NCI-H2081 (cell line): Measurements from ENCODE around the gene LCNL1.

Source experiments
- DNase-seq, 2 experiments: peaks; one replicate each; lab custom pipeline; 2025; lab: John Stamatoyannopoulos, UW

Gene LCNL1

DNA sequence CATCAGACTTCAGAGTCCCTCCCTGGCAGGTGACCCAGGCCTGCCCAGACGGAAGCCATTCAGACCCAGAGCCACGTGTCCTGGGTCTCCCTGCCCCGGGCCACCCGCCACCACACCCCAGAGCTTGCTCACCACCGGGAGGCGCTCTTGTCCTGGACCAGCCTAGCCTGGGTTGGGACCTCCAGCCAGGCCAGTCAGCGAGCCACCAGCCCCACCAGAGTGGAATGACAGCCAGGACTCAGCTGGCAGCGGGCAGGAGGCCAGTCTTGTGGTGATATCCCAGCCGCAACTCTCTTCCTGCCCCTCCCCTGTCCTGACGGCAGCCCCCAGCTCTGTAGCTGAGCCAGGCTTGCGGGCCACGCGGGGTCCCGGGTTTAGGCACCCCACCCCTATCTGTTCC, 7.1 kb upstream of the LCNL1 start:
- no peak for DNase-seq

DNA sequence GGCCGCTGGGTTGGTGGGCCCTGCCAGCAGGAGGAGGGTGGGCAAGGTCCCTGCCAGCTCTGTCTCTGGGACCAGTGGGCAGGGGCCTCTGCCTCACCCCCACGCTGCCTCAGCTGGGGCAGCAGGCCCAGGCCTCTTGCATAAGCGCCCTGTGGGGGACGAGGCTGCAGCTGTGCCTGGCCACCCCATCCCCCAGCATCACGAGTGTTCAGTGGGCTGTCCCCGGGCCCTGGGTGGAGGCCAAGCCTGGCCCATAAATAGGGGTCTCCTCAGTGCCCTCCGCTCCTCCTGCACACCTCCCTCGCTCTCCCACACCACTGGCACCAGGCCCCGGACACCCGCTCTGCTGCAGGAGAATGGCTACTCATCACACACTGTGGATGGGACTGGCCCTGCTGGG, 5.6 kb upstream of the LCNL1 start, which contains the start of gene PTGDS:
PTGDS (plus strand) TSS at position 282 of the 400 bp plus-strand sequence; CDS start at position 357, 75 bp downstream.
- DNase-seq, result no peak

DNA sequence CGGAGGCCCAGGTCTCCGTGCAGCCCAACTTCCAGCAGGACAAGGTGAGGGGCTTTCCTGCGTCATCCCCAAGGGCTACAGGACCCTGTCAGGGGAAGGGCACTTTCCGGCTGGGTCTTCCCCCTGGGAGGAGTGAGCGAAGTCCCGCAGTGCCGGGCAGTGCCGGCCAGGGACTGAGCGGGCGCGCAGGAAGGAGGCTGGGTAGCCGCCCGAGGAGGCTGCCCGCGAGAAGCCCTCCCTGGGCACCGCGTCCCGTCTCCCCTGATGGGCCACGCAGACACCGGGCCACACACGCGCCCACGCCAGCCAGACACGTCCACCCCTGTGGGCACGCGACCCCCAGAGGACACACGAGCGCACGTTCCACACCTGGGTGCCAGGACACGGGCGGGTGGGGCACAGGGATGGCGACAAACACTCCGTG, 5.1 kb upstream of the LCNL1 start:
- no peak for DNase-seq

DNA sequence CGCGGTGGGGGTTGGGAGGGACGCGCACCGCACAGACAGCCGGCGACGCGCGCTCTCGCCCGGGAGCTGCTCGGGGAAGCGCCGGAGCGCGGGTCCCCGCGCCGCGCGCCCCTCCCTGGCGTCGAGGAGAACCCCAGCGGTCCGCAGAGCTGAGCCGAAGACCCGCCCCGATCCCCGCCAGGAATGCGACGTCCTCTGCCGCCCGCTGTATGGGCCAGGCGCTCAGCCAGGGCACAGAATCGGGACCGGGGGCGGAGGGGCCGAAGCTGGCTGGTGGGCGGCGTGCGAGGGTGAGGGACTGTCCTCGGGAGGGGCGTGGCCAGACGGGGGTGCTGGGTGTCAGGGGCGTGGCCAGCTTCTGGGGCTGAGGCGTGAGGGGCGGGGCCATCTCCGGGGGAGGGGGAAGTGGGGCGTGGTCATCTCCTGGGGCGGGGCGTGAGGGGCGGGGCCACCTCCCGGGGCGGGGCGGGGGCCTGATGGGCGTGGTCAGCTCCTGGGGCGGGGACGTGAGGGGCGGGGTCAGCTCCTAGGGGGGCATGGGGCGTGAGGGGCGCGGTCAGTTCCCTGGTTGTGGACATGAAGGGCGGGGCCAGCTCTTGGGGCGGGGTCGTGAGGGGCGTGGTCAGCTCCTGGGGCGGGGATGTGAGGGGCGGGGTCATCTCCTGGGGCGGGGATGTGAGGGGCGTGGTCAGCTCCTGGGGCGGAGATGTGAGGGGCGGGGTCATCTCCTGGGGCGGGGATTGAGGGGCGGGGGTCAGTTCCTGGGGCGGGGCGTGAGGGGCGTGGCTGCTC, 4.5 kb upstream of the LCNL1 start:
- peak; percentile 13 to 37 for DNase-seq

DNA sequence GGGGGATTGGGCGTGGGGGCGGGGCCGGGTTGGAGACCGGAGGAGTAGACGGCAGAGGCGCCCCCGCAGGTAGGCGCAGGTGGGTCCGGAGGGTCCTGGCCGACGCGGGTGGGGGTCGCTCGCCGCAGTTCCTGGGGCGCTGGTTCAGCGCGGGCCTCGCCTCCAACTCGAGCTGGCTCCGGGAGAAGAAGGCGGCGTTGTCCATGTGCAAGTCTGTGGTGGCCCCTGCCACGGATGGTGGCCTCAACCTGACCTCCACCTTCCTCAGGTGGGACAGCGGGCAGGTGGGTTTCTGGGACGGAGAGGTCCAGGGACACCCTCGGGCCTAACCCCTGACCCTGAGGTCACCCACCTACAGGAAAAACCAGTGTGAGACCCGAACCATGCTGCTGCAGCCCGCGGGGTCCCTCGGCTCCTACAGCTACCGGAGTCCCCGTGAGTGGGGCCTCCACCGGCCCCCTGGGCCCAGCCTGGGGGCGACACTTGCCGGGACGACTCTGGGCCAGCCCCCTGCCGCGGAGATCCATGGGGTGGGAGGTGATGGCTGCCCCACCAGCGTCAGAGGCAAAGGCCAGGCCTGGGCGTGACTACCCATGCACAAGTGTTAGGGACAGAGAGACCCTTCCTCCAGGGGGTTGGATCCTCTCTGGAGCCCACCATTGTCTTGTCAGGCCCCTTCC, 3.8 kb upstream of the LCNL1 start:
- DNase-seq, result no peak

DNA sequence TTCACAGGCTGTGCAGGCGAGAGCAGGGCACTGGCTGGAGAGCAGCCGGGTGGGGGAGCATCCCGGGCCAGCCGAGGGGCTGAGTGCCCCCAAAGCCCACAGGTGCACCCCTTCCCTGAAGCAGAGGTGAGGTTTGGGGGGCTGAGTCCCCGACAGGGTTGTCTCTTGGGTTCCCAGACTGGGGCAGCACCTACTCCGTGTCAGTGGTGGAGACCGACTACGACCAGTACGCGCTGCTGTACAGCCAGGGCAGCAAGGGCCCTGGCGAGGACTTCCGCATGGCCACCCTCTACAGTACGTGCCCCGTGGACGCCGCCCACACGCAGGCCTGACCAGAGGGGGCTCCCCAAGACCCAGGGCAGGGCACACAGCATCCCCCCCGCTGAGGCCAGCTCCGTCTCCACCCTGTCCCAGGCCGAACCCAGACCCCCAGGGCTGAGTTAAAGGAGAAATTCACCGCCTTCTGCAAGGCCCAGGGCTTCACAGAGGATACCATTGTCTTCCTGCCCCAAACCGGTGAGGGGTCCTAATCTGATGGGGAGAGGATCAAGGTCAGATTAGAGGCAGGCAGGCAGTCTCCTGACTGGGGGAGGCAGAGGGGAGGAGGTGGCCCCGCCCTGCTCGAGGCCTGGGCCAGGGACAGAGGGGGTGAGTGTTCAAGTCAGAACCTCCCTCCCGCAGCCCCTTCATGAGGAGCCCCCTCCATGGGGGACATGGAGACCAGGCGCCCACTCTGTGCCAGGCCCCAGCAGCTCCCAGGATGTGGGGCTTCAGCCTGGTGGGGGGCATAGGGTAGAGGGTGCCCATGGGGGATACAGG, 2.8 kb upstream of the LCNL1 start:
- DNase-seq, result no peak

DNA sequence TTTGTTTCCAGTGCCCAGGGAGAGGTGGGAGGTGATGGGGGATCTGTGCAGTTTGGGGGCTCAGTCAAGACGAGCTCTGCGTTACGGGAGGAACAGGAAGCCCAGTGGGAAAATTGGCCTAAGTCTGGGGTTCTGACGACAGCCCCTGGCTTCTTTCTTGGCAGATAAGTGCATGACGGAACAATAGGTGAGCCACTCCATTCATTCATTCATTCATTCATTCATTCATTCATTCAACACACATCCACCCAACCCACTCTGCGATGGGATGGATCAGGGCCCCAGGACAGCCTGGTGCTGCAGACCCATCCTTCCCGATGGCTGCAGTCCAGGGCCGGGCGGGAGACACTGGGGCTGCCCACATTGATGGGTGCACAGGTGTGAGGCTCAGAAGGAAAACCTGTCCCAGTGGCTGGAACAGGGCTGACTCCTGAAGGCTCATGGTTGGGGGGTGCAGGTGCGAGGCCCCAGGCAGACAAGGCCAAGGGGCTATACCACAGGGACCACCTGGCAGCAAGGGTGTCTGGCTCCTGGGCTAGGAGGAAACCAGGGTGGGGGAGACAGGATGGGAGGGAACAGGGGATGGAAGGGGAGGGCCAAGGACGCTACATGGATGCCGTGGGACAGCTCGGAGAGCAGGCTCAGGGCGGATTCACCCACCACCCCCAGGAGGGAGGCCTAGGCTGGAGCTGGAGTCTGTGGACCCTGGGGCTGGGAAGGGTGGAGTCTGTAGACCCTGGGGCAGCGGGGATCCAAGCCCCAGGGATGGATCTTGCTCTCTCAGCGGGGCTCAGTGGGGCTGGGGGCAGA, 1.9 kb upstream of the LCNL1 start:
- no peak for DNase-seq

DNA sequence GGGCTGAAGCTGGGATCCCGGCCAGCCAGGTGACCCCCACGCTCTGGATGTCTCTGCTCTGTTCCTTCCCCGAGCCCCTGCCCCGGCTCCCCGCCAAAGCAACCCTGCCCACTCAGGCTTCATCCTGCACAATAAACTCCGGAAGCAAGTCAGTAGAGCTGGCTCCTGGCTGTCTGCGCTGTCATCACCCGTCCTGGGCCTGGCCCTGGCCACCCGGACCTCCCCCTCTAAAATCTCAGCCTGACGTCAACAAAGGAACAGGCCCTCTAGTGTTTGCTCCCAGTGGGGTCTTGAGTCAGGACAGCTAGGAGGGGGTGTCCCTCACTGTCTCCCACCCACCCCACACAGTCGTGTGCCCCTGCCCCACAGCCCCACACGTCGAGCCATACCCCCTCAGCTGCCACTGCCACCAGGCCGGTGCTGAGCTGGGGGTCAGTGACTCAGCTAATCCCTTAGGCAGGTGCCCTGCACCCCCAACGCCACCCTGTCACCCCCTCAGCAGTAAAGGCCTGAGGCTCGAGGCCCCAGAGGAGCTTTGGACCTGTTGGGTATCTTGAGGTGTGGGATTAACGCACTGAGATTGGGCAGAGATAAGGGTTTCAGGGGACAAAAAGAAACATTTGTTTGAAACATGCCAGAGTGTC, 1.1 kb upstream of the LCNL1 start:
- DNase-seq, result no peak

DNA sequence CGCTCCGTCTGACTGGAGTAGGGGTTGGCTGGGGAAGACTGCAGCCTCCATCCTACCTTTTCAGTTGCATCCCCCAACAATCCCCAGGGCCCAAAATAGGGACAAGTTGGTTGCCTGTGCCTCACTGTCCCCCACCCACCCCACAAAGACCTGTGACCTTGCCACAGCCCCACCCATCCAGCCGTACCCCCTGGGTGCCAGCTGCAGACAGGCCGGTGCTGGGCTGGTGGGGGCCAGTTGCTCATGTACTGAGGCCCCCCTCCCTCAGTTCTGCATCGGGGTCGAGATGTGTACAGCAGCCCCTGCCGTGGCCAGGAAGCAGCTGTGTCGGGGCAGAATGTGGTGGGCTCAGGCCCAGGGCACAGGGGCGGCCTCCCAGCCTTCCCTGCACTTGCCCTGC, 374 bp downstream of the LCNL1 start:
- DNase-seq, result no peak

DNA sequence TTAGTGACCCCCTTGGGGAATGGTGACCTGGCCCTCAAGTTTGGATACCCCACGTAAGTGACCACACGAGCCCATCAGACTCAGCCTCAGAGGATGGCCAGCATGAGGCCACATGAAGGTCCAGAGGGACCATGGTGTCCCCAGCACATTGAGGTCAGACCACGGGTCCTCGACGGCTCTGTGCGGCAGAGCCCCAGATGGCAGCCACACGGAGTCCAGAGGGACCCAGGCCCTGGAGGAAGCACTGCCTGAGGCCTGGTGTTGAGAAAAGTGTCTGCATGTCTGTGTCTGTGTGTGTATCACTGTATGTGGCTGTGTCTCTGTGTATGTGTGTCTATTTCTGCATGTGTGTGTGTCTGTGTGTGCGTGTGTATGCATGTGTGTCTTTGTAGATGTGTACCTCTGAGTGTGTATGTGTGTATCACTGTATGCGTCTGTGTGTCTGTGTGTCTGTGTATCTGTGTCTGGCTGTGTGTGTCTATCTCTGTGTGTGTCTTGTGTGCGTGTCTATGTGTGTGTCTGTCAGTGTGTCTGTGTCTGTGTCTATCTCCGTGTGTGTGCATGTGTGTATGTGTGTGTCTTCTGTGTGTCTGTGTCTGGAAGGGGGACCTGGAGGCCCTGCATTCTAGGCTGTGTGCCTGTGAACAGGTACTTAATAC, 992 bp downstream of the LCNL1 start:
- no peak for DNase-seq

DNA sequence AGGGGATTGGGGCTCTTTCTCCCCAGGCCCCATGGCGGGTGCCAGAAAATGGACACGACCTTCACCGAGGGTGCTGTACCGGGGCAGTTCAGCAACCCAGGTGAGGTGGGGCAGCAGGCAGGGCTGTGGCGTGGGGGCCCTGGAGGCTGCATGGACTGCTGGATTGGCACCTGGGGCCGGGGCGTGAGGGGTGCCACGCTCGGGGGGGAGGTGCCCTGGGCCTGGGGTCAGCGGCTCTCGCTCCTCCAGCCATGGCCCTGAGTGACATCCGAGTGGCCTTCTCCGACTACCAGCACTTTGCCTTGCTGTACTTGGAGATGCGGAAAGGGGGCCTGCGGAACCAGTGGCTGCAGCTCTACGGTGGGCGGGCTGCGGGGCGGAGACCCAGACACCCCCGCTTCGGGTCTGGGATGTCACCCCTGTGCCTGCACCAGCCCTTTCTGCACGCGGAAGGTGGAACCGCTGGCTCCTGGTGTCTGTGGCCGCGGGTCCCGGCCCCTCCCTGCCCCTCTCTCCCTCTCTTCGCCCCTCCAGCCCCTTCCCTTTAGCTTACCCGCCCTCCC, 1.8 kb downstream of the LCNL1 start:
- DNase-seq, result no peak

DNA sequence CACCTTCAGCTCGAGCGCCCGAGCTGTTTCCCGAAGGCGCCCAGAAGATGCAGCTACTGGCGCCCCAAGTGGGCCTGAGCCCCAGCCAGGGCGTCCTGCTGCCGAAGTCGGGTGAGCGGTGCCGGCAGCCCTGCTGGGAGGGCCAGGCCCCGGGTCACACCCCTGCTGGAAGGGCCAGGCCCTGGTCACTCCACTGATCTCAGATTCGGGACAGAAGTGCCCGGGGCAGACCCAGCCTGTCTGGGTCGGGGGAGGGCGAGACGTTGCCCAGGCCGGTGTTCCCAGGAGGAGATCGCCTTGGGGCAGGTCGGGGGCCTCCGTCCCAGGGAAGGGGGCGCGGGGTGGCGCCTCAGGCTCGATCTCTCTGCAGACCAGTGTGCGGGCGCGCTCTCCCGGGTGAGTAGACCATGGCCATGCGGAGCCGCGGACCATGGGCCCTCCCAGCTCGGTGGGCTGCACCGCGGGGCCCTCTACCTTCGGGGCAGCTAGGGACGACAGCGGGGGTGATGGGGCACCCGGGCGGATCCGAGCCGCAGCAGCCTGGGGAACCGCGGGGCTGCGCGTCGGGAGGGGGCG, 2.3 kb downstream of the LCNL1 start:
- DNase-seq, result no peak

DNA sequence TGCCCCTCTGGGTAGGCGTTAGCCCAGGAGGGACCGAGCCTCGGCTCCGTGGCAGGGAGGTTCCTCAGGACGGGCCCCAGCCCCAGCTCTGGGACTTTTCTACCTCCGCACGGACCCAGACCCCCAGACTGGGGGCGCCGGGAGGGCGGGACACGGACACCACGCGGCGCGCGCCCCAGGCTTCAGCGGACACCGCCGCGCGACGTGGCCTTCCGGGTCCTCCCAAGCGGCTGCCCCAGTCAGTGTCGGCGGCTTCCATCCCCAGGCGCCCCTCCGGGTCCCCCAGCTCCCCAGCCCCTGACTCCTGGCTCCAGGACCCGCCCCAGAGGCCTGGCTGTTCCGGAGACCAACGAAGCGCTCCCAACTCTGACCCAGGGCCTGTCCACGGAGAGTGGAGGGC, 3.1 kb downstream of the LCNL1 start:
- no peak for DNase-seq

DNA sequence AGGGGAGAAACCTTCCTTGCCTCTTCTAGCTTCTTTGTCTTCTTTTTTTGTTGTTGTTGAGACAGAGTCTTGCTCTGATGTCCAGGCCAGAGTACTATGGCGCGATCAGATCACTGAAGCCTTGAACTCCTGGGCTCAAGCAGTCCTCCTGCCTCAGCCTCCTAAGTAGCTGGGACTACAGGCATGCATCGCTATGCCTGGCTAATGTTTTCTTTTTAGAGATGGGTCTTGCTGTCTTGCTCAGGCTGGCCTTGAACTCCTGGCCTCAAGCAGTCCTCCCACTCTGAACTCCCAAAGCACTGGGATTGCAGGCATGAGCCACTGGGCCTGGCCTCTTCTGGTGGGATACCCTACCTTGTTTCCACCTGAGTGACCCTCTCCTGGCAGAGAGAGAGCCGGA, 6.1 kb downstream of the LCNL1 start:
- no peak for DNase-seq

DNA sequence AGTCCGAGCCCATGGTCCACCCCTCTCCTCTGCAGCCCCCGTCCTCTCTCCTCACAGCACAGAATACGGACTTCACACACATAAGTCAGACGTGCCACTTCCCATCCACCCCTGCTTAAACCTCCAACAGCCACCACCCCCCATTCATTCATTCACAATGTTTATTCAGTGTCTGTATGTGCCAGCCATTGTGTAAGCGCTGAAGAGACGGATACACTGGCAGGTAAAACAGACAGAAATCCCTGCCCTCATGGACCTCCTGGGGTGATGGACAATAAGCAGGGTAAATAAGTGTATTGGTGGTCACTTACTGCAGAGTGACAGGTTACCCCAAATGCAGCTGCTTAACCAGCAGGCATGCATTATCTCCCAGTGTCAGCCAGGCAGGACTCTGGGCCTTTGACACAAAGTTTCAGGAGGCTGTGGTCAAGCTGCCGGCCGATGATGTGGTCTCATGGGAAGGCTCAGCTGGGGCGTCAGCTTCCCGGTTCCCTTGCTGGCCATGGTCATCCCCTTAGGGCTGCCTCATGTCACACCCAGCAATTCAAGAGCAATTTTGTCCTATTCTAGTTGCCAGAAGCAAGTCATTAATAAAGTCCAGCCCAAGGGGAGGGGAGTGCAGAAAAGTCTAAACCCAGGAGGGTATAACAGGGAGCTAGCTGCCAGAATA, 7.6 kb downstream of the LCNL1 start:
- DNase-seq, result peak; percentile 61 to 76

DNA sequence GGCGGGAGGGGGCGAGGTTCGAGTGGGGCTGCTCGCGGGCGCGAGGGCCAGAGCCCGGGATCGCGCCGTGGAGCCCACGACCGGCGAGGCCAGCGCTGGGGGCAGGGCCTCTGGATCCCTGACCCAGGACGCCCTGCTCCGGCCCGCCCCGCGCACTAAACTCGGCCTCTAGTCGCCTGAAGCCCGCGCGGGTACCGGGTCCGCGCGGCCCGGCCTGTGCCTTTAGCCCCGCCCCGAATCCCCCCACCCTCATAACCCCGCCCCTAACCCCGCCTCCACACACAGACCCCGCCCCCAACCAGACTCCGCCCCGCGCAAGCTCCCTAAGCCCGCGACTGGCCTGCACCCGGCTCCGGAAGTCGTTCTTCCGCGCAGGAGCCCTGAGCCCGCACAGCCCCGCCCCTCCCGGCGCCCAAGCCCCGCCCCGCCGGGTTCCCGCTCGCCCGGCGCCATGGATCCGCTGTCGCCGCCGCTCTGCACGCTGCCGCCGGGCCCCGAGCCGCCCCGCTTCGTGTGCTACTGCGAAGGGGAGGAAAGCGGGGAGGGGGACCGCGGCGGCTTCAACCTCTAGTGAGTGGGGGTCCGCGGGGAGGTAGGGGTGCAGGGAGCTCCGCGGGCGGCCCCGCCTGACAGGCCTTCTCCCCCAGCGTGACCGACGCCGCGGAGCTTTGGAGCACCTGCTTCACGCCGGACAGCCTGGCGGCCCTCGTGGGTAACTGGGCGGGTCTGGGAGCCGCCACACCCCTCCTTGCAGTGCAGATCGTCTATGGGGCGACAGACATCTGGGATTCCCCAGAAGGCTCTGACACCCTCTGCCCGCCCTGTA, 9.4 kb downstream of the LCNL1 start, which contains the start of gene PAXX:
PAXX (plus strand) TSS at position 430 of the 826 bp plus-strand sequence; CDS start at position 452, 22 bp downstream.
- peak; percentile 82 to 86 for DNase-seq

DNA sequence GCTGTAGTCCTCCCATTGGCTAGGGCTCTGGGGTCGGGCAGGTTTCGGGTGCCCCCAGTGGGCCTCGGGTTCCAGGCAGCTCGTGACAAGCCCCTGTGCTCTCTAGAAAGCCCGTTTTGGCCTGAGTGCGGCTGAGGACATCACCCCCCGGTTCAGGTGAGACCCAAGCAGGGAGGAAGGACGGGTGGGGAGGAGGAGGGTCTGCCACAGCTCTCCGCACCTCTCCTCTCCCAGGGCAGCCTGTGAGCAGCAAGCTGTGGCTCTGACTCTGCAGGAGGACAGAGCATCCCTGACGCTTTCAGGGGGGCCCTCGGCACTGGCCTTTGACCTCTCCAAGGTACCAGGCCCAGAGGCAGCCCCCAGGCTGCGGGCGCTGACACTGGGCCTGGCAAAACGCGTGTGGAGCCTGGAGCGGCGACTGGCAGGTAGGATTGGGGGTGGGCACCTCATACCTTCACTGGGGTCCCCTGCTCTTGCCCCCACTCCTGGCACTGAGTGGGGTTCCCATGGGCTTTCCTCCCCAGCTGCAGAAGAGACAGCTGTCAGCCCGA, 10.1 kb downstream of the LCNL1 start:
- no peak for DNase-seq
